ENCODE measurements around the gene DCANP1. TPM values are rescaled to one million over a fixed set of nuclear protein-coding genes. Genes with fewer than 3 reads are reported as not detected.

Gene DCANP1
- total and polyA plus RNA-seq, 2 donors (not counting 3 experiments of a cell fraction or from before 2014, with no cell fraction given), result not detected

DNA sequence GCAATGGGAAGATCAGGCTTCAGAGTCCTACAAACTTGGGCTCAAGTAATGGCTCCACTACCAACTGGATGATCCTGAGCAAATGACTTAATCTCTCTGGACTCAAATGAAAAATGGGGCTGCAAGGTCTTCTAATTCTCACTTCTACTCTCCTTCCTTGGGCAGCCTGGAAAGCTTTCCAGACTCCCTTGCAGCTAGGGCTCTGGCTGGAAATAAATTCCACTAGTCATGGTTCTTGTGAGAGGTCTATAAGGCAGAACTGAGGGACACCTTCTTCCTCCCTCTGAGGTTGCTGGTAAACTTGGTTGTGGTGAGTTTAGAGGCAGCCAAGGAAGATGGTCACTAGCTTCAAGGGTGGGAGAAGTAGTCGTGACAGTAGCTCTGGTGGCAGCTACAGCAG lies 18.6 kb downstream of the DCANP1 start:
- peaks cover 7 to 13% of the 10 kb centered on the region in 2 experiments for H3K27me3 ChIP-seq (ENCODE audit: control insufficient read depth in 2 of 2, insufficient read depth in 2 of 2, low read length in 2 of 2)
- no peaks in the 10 kb centered on the region for H3K9me3 ChIP-seq (replicated peaks; ENCODE audit: control insufficient read depth, insufficient read depth, low read length)
- no peak for FAIRE-seq
- no peaks in the 10 kb centered on the region for H3K36me3 ChIP-seq (ENCODE audit: control insufficient read depth in 2 of 2, extremely low read depth in 1 of 2, insufficient read depth in 2 of 2, low read length in 2 of 2)
- BruUV-seq (replicated peaks), result no TSS peak
- DNase-seq (ENCODE audit: low read depth, low spot score), result no peak
- no peak overlapping the region for H3K27ac ChIP-seq (ENCODE audit: insufficient read depth, low read depth, low read length)
- TF ChIP-seq EZH2 (IDR thresholded peaks at IDR 0.05; ENCODE audit: borderline replicate concordance, low read depth, low read length, severe bottlenecking) (no peak), GATA2 (IDR thresholded peaks at IDR 0.05; ENCODE audit: insufficient read depth, insufficient read length, low read depth, low read length) (no peak), POLR2A (IDR thresholded peaks at IDR 0.05; ENCODE audit: low read depth, low read length) (no peak), MYC (IDR thresholded peaks at IDR 0.05; ENCODE audit: low read depth, low read length) (no peak)
- TF ChIP-seq, protein P1, sequence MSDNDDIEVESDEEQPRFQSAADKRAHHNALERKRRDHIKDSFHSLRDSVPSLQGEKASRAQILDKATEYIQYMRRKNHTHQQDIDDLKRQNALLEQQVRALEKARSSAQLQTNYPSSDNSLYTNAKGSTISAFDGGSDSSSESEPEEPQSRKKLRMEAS (IDR thresholded peaks at IDR 0.05; ENCODE audit: insufficient read depth, insufficient read length), result no peak
- TF ChIP-seq, protein P2, sequence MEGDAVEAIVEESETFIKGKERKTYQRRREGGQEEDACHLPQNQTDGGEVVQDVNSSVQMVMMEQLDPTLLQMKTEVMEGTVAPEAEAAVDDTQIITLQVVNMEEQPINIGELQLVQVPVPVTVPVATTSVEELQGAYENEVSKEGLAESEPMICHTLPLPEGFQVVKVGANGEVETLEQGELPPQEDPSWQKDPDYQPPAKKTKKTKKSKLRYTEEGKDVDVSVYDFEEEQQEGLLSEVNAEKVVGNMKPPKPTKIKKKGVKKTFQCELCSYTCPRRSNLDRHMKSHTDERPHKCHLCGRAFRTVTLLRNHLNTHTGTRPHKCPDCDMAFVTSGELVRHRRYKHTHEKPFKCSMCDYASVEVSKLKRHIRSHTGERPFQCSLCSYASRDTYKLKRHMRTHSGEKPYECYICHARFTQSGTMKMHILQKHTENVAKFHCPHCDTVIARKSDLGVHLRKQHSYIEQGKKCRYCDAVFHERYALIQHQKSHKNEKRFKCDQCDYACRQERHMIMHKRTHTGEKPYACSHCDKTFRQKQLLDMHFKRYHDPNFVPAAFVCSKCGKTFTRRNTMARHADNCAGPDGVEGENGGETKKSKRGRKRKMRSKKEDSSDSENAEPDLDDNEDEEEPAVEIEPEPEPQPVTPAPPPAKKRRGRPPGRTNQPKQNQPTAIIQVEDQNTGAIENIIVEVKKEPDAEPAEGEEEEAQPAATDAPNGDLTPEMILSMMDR (IDR thresholded peaks at IDR 0.05; ENCODE audit: extremely low read depth in 1 of 2, insufficient read depth in 1 of 2, low read depth in 1 of 2, low read length in 2 of 2), result no peak
- no peaks in the 10 kb centered on the region for H3K9me1 ChIP-seq (replicated peaks; ENCODE audit: control insufficient read depth, extremely low read depth, insufficient read depth, low read length)
- no peak overlapping the region for H2AFZ ChIP-seq (ENCODE audit: low read depth, low read length)
- dilution Hi-C loops (cut with MboI; ENCODE audit: extremely low pct_ligation_motif_present, low sequenced_read_pairs) (no loop called here), intact Hi-C loops (cut with micrococcal nuclease) (no loop called here)
- POLR2A ChIA-PET, result no interaction called here
- H3K9ac ChIP-seq (replicated peaks; ENCODE audit: extremely low read depth, insufficient read depth, low read length), result no peak overlapping the region
- no peak overlapping the region for H3K4me3 ChIP-seq (replicated peaks in 1 of 3; ENCODE audit: insufficient read depth in 1 of 3, low read depth in 1 of 3, low read length in 3 of 3)
- CTCF ChIA-PET, result interaction anchor here (1.7 kb wide), 1 partner anchor 37 kb away, joined by 4 read pairs; no protein-coding TSS in a partner anchor
- H3K4me1 ChIP-seq (ENCODE audit: control insufficient read depth, extremely low read depth, insufficient read depth, low read length), result no peaks in the 10 kb centered on the region
- H4K20me1 ChIP-seq (replicated peaks; ENCODE audit: control insufficient read depth, extremely low read depth, insufficient read depth, low read length), result no peaks in the 10 kb centered on the region
- H3K4me2 ChIP-seq (ENCODE audit: insufficient read depth, low read length), result no peak overlapping the region
- no peaks in the 10 kb centered on the region for H3K79me2 ChIP-seq (ENCODE audit: control insufficient read depth, insufficient read depth, low read length)

Data from endothelial cell of umbilical vein (primary cell).